Nucleus accumbens (tissue), 56 donors: ENCODE measurements around the gene TBATA.

Experiments
- DNase-seq, 56 donors: peaks; one replicate each; lab custom pipeline; 2025; lab: John Stamatoyannopoulos, UW

The TBATA gene

DNA sequence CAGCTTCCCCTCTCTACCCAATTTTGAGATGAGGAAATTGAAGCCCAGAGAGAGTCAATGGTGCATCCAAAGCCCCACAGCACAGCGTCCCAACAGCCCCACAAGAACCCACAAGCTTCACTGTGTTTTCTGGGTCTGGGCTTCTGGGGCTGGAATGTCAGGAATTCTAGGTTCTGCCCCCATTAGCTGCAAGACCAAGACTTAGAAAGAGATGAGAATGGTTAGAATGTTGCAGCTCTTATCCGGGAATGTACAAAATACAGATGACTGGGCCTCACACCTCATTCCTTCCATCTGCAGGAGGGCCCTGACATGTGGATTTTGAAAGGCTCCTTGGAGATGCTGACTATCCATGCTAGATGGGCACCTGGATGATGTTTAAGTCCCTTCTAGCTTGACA lies 24.5 kb upstream of the TBATA start:
- DNase-seq: no peak

DNA sequence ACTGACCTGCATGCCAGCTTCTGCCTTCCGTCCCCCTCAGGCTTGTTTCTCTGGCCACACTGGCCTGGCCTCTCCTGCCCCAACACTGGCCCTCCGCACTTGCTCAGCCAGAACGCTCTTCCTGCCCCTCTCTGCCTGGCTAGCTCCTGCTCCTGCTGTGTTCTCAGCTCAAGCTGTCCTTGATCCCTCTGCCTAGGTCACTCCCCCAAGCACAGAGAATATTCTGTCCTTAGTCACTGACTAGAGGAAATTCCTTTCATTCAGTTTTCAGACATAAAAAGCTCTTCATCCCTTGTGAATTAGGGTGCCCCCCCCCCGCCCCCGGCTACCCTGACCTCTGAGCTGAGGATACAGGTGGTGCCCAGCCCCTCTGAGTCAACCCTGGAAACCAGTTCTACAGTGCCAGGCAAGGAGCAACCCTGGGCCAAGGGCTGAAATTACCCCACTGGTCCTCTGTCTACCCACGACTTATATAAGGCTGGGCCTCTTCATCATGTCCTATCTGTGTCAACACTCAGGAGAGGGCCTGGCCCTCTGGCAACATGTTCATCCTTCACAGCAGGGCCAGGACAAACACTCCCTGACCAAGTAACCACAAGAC lies 23.9 kb upstream of the TBATA start:
- DNase-seq: no peak

GRCh38 chr10:70807556-70807955 lies 22.4 kb upstream of the TBATA start:
- DNase-seq: no peak

GRCh38 chr10:70806841-70807240 lies 21.7 kb upstream of the TBATA start:
- no peak for DNase-seq

- DNase-seq: no peak
These were observed 20.5 kb upstream of the TBATA start for GRCh38 chr10:70805619-70806215.

DNA sequence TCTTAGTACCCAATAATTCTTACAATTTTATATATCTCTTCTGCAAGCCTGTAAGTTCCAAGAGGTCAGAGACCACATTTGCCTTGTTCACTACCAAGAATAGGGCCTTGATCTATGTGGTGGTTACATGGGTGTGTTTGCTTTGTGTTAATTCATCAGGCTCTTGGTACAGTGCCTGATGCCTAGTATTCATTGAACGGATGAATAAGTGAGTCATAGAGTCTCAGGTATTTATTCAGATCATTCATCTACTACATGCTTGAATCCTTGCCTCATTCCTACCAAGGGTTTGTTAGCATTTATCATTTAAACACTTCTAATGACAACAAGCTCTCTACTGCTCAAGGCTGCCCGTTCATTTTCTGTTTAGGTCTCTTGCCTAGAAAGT lies 19.2 kb upstream of the TBATA start:
- no peak for DNase-seq

DNA sequence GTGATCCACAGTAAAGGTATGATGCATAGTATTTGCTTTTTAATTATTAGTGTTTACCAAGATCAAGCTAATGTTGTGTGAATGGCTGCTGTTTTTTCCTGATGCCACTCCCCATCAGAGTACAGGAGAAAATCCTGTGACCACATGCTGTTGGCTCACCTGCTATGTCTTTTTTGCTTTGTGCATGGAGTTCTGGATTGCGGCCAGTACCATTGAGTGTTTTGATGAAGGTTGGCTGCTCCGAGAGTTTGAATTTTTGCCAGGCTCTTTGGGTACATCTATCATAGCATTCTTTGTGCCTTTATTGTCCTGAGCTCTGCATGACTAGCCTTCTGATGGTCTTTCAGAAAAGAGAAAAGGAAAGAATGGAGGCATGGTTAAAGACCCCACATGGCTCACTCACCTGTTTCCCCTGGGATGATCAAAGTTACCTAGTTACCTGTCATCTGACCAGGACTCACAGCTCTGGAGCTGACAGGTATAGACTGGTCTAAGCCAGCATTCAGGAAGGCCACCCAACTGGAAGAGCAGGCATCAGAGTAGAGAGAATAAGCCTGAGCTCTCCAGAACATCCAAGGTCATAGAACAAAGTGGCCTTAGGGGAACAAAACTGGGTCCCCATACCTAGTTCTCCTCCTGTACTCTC lies 18.7 kb upstream of the TBATA start:
- DNase-seq: no peak

DNA sequence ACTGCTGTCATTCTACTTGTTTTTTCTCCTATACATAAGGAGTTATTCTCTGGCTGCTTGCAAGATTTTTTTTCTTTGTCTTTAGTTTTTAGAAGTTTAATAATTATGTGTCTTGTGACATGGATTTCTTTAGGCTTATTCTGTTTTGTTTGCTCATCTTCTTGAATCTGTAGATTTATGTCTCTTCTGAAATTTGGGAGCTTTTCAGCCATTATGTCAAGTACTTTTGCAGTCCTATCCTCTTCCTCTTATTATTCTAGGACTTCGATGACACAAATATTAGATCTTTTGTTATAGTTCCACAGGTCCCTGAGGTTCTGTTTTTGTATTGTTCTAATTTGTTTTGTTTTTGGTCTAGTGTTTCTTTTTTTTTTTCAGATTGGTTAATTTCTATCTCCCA lies 16.7 kb upstream of the TBATA start:
- no peak for DNase-seq

GRCh38 chr10:70799124-70799523 lies 13.9 kb upstream of the TBATA start:
- DNase-seq: no peak

- no peak for DNase-seq
These were observed 12.7 kb upstream of the TBATA start for GRCh38 chr10:70797840-70798239.

GRCh38 chr10:70795613-70796012 lies 10.4 kb upstream of the TBATA start:
- no peak for DNase-seq

DNA sequence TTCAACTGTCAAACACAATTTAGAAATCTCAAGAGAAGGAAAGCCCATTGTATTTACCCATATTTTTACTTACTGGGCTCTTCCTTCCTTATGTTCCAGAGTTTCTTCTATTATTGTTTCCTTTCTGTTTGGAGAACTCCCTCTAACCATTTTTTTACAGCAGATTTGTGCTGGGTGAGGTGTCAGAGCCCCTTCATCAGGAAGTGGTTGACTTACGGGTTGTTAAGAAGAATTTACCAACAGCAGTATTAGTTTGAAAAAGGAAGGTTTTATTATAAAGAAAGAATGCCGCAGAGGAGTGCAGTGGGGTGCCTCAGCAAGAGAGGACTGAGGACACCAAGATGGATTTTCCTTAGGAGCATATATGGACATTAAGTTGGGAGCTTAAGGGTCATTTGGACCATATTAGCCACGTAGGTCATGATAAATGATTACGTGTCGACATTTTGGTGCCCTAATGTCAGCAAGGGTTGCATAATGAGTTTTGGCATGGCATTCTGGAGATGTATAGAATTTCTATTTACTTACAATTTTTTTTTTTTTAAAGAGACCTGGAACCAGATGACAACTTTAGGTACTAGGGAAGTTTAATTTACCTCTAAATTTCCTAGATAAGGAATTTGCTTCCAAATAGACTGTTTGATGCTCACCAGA lies 6.3 kb upstream of the TBATA start:
- DNase-seq: no peak

DNA sequence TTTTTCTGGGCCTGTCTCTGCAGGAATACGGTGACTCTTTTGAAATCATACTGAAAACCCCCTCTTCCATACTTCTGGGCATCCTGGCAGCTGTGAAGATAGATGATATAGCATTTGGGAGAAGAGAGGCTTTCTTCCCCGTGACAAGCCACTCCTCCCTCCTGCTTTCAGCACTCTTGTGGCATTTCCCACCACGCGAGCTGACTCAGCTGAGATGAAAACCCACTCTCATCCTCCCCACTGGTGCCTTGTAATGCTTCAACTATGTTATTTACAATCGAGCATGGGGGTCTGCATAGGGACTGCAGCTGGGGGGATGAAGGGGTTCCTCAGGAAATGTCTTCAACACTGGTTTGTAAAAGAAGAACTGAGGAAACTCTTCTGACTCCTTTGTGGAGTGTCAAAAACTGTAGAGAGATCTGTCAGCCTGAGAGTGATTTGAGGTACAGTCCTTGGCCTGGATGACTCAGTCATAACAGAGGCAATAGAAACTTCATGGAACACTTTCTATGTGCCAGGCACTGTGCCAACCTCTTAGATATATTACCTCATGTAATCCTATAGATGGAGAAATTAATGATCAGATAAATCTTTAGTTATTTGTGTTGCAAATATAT lies 1.7 kb upstream of the TBATA start:
- DNase-seq: no peak

DNA sequence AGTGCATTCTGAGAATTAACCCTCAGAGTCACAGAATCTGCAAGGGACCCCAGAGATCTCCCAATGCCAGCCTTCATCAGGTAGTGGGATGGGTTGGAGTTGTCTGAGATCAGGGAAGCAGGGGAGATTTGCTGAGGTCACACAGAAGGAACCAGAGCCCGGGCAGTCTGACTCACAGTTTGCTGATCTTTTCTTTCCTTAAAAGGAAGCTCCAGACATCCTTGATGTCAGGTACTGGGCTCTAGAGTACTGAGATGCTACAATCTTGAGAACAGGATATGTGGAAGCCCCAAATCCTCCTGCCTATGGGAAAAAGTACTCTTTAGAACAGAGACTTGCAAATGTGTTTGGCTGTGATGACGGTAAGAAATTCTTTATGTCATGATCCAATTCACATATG lies 706 bp downstream of the TBATA start:
- DNase-seq: no peak

GRCh38 chr10:70784016-70784415 lies 1.2 kb downstream of the TBATA start:
- DNase-seq: no peak

DNA sequence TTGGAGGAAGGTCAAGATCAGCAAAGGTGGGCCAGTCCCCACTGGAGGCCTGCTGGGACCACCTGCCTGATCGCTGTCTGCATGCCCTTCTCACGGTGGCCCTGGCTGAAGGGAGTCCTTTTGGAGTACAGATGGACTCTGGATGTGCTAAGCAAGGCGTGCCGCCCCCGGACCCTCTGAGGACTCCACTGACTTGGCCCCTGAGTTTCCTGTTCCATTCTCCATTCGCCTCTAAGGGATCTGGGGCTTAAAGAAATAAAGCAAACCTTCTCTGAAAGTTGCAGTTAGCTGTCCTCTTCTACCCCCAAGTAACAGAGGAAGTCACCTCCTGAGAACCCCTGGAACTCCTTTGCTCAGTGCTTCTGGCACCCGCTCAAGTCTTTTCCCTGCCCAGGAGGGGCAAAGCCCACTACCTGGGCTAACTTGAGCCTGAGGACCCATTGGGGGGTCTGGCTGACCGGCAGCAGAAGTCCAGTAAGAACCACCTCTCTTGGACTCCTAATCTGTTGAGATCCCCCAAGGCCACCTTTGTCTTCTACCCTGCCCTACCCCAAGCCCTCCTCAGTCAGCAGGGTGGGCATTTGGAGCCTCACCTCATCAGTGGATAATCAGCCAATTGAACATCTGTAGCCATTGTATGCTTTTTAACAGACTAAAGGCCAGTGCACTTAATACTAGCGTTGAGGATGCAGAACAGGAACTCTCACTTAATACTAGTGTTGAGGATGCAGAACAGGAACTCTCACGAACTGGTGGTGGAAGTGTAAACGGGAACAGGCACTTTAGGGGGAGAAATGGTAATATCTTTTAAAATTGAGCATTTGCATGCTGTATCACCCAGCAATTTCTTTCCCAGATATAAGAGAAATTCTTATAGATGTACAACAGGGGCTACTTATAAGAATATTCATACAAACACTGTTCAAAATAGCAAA lies 2.2 kb downstream of the TBATA start:
- DNase-seq: no peak

DNA sequence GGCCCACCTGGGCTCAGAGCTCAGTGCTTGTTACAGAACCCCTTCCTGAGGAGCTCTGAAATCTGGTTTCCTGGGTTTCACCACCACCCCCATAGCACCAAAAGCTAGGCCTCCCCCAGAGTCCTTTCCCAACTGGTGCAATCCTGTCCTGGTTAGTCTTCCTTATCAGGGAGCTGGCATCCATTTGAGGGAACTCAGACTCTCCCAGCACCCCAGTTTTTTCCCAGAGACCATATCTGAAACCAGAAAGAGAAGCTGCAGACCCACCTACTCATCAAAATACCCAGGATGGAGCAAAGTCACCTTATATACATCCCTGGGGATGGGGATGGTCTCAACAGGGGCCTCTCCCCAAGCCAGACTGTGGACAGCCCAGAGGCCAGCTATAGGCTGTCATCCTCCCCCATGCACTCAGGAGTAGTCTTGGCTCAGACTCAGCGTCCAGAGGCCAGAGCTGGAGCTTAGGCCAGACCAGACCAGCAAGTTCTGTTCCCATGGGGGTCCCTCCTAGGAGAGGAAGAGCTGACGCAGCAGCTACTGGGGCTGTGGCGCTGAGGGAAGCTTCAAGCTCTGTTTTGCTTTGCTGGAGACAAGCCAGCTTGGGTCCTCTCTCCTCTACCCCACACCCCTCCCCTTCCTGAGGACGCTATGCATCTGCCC lies 3.0 kb downstream of the TBATA start:
- no peak for DNase-seq

GRCh38 chr10:70781461-70782051 lies 3.6 kb downstream of the TBATA start:
- no peak for DNase-seq

GRCh38 chr10:70780772-70781171 lies 4.4 kb downstream of the TBATA start:
- no peak for DNase-seq
